ENCODE results near the gene ARHGEF26. TPM values are rescaled to one million over a fixed set of nuclear protein-coding genes. Genes with fewer than 3 reads are reported as not detected.

Gene ARHGEF26
- total RNA-seq, 1 experiment from 2014 or later: 13.7 TPM

GRCh38 chr3:154285221-154285620 is 164.0 kb downstream of the ARHGEF26 start:
- Histone ChIP-seq H3K18ac (ENCODE audit: insufficient read length, low read depth, low read length) (no peak overlapping the region), H3K4me2 (ENCODE audit: insufficient read depth, insufficient read length, low read length) (no peak overlapping the region), H3T11ph (ENCODE audit: low read length) (no peak overlapping the region), H3K79me2 (ENCODE audit: insufficient read depth, low read length) (no peaks in the 10 kb centered on the region), H3K14ac (ENCODE audit: insufficient read depth, low read length) (no peak overlapping the region), H4K20me1 (ENCODE audit: control insufficient read depth, insufficient read depth, insufficient read length) (no peaks in the 10 kb centered on the region), H2BK20ac (ENCODE audit: low read depth, low read length, poor library complexity, severe bottlenecking) (no peak overlapping the region), H3K4ac (ENCODE audit: low read depth, low read length) (no peak overlapping the region), H3K9me3 (ENCODE audit: control insufficient read depth, low read depth, low read length) (no peaks in the 10 kb centered on the region), H3K27ac (ENCODE audit: insufficient read length, low read depth, low read length) (no peak overlapping the region), H4K91ac (ENCODE audit: insufficient read length, low read depth, low read length) (no peak overlapping the region), H3K27me3 (ENCODE audit: insufficient read depth, low read length) (no peaks in the 10 kb centered on the region), H3K23me2 (ENCODE audit: insufficient read length, low read depth, low read length, poor library complexity, severe bottlenecking) (no peaks in the 10 kb centered on the region), H2BK15ac (ENCODE audit: low read depth, low read length) (no peak overlapping the region), H3K4me1 (ENCODE audit: insufficient read depth, low read length) (no peaks in the 10 kb centered on the region), H2AK5ac (ENCODE audit: insufficient read length, low read length) (no peak overlapping the region), H2BK5ac (ENCODE audit: insufficient read length, low read length) (no peak overlapping the region), H4K8ac (replicated peaks; ENCODE audit: insufficient read length, low read depth, low read length) (no peak overlapping the region), H3K9ac (ENCODE audit: extremely low read depth, insufficient read length, low read length) (no peak overlapping the region), H2BK12ac (ENCODE audit: insufficient read length, low read depth, low read length) (no peak overlapping the region), H2BK120ac (ENCODE audit: low read depth, low read length, poor library complexity, severe bottlenecking) (no peak overlapping the region), H2AFZ (ENCODE audit: low read length) (no peak overlapping the region), H3K23ac (ENCODE audit: insufficient read length, low read depth, low read length) (no peak overlapping the region), H3K56ac (ENCODE audit: insufficient read length, low read depth, low read length) (no peak overlapping the region), H4K5ac (ENCODE audit: insufficient read length, low read depth, low read length) (no peak overlapping the region), H3K79me1 (ENCODE audit: insufficient read depth, low read depth, low read length, poor library complexity, severe bottlenecking) (no peaks in the 10 kb centered on the region)
- H3K27me3 Mint-ChIP-seq (ENCODE audit: low read depth): no peaks in the 10 kb centered on the region
- H3K9me3 Mint-ChIP-seq: no peaks in the 10 kb centered on the region
- no peak overlapping the region for H3K4me3 Mint-ChIP-seq
- peaks cover 35 to 88% (median 83%) of the 10 kb centered on the region in 3 experiments; a peak in 6 of 7 replicates for H3K36me3 Mint-ChIP-seq (ENCODE audit: insufficient read depth in 1 of 3, low read depth in 3 of 3)
- H3K4me1 Mint-ChIP-seq: no peaks in the 10 kb centered on the region
- no peak for DNase-seq
- no peak overlapping the region for H3K27ac Mint-ChIP-seq
- no peak for TF ChIP-seq CTCF (conservative IDR thresholded peaks at IDR 0.05)
- WGBS (ENCODE audit: extremely low coverage, insufficient read length, low lambda C conversion rate): no CpG with 5 or more reads among the region's 2 CpGs

Measured in H9 (cell line).